Measurements from ENCODE around the gene TUBGCP3.

Gene TUBGCP3

DNA sequence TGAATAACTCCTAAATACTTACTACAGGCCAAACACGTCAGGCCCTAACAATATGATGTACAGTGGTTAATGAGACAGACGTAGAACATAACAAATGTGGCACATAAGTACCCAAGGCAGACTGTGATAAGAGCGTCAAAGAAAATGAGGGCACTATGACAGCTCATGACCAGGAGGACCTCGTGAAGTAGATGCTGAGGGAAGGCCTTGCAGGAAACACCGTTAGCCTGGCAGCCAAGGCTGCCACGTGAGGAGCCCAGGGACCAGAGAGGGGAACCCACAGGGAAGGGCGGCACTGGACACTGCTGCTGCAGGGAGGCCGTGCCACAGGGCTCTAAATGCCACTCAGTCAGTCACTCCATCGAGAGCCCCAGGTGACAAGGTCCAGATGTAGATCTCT, 5.7 kb downstream of the TUBGCP3 start:
- H3K4me2 ChIP-seq (ENCODE audit: low read length), result peak overlapping the region; percentile 87; the same call in 1 of the 2 replicates
- peaks cover 2% of the 10 kb centered on the region; the same call in 1 of the 2 replicates for H4K20me1 ChIP-seq (ENCODE audit: control insufficient read depth, insufficient read depth, low read depth, low read length)
- no peak overlapping the region for H3K4me3 ChIP-seq (ENCODE audit: low read length)
- peaks cover 44% of the 10 kb centered on the region for H3K36me3 ChIP-seq (ENCODE audit: control insufficient read depth, low read length)
- peaks cover 49% of the 10 kb centered on the region for H3K4me1 ChIP-seq (ENCODE audit: control insufficient read depth, low read length)
- no peaks in the 10 kb centered on the region for H3K27me3 ChIP-seq (ENCODE audit: control insufficient read depth, low read length)
- TF ChIP-seq, protein P1, sequence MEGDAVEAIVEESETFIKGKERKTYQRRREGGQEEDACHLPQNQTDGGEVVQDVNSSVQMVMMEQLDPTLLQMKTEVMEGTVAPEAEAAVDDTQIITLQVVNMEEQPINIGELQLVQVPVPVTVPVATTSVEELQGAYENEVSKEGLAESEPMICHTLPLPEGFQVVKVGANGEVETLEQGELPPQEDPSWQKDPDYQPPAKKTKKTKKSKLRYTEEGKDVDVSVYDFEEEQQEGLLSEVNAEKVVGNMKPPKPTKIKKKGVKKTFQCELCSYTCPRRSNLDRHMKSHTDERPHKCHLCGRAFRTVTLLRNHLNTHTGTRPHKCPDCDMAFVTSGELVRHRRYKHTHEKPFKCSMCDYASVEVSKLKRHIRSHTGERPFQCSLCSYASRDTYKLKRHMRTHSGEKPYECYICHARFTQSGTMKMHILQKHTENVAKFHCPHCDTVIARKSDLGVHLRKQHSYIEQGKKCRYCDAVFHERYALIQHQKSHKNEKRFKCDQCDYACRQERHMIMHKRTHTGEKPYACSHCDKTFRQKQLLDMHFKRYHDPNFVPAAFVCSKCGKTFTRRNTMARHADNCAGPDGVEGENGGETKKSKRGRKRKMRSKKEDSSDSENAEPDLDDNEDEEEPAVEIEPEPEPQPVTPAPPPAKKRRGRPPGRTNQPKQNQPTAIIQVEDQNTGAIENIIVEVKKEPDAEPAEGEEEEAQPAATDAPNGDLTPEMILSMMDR (IDR thresholded peaks at IDR 0.05; ENCODE audit: low read depth, low read length, poor library complexity, severe bottlenecking), result no peak
- no peak for TF ChIP-seq EZH2phosphoT487 (IDR thresholded peaks at IDR 0.05; ENCODE audit: borderline replicate concordance, low read length)
- peaks cover 98% of the 10 kb centered on the region for H3K79me2 ChIP-seq (ENCODE audit: control insufficient read depth, low read length)
- no peaks in the 10 kb centered on the region for H3K9me2 ChIP-seq (replicated peaks; ENCODE audit: control insufficient read depth, low read length)
- H3K9me3 ChIP-seq (ENCODE audit: control insufficient read depth, insufficient read depth, low read length), result no peaks in the 10 kb centered on the region
- H3F3A ChIP-seq (ENCODE audit: control insufficient read depth, insufficient read depth), result peaks cover 12% of the 10 kb centered on the region
- no peak overlapping the region; the same call in 1 of the 2 replicates for H3K27ac ChIP-seq (ENCODE audit: low read depth, low read length)

DNA sequence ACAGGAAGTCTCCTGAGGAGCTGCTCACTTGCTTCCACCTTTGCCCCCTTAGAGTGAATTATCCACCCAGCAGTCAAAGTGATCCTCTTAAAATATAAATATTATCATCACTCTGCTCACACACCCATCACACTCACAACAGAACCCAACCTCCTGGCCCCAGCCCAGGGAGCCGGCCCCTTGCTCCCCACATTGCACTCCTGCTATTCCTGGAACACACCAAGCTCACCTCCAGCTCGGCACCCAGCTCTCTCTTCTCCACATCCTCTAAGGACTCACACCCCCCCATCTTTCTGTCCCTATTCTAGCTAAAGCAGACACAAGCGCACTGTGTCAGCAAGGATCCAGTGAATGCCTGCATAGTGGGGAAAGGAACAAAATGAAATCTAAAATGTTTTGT, 7.0 kb downstream of the TUBGCP3 start:
- Histone ChIP-seq H3K9me3 (ENCODE audit: control insufficient read depth, insufficient read depth, low read length) (no peaks in the 10 kb centered on the region), H3K27ac (ENCODE audit: low read depth, low read length) (no peak overlapping the region), H3K4me3 (ENCODE audit: low read length) (no peak overlapping the region), H3F3A (ENCODE audit: control insufficient read depth, insufficient read depth) (peaks cover 12% of the 10 kb centered on the region), H3K36me3 (ENCODE audit: control insufficient read depth, low read length) (peaks cover 35% of the 10 kb centered on the region), H3K4me2 (ENCODE audit: low read length) (no peak overlapping the region), H3K9me2 (replicated peaks; ENCODE audit: control insufficient read depth, low read length) (no peaks in the 10 kb centered on the region), H4K20me1 (ENCODE audit: control insufficient read depth, insufficient read depth, low read depth, low read length) (peaks cover 10% of the 10 kb centered on the region; the same call in 1 of the 2 replicates), H3K27me3 (ENCODE audit: control insufficient read depth, low read length) (no peaks in the 10 kb centered on the region), H3K79me2 (ENCODE audit: control insufficient read depth, low read length) (peaks cover 98% of the 10 kb centered on the region), H3K4me1 (ENCODE audit: control insufficient read depth, low read length) (peaks cover 38% of the 10 kb centered on the region)
- TF ChIP-seq, protein P1 (IDR thresholded peaks at IDR 0.05; ENCODE audit: low read depth, low read length, poor library complexity, severe bottlenecking), result no peak
- no peak for TF ChIP-seq EZH2phosphoT487 (IDR thresholded peaks at IDR 0.05; ENCODE audit: borderline replicate concordance, low read length)

DNA sequence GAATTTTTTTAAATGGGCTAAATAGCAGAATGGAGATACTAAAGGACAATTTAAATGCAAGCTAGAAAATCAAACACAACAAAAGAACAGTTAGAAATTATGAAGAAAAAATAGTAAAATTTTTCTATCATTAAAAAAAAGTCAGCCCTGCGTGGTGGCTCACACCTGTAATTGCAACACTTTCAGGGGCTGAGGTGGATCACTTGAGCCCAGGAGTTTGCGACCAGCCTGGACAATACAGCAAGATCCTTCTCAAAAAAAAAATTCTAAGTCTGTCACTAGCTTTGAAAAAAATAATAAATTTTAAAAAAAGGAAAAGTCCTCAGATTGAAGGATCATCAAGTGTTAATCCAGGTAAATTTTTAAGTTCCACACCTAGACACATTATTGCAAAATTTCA, 7.7 kb downstream of the TUBGCP3 start:
- Histone ChIP-seq H3F3A (ENCODE audit: control insufficient read depth, insufficient read depth) (peaks cover 12% of the 10 kb centered on the region), H3K27me3 (ENCODE audit: control insufficient read depth, low read length) (no peaks in the 10 kb centered on the region), H3K36me3 (ENCODE audit: control insufficient read depth, low read length) (peaks cover 33% of the 10 kb centered on the region), H4K20me1 (ENCODE audit: control insufficient read depth, insufficient read depth, low read depth, low read length) (peaks cover 10% of the 10 kb centered on the region; the same call in 1 of the 2 replicates), H3K9me2 (replicated peaks; ENCODE audit: control insufficient read depth, low read length) (no peaks in the 10 kb centered on the region), H3K9me3 (ENCODE audit: control insufficient read depth, insufficient read depth, low read length) (no peaks in the 10 kb centered on the region), H3K79me2 (ENCODE audit: control insufficient read depth, low read length) (peaks cover 98% of the 10 kb centered on the region), H3K4me3 (ENCODE audit: low read length) (no peak overlapping the region), H3K4me1 (ENCODE audit: control insufficient read depth, low read length) (peaks cover 34% of the 10 kb centered on the region), H3K4me2 (ENCODE audit: low read length) (no peak overlapping the region), H3K27ac (ENCODE audit: low read depth, low read length) (no peak overlapping the region)
- TF ChIP-seq, protein P1 (IDR thresholded peaks at IDR 0.05; ENCODE audit: low read depth, low read length, poor library complexity, severe bottlenecking), result no peak
- no peak for TF ChIP-seq EZH2phosphoT487 (IDR thresholded peaks at IDR 0.05; ENCODE audit: borderline replicate concordance, low read length)

Data from DOHH2 (cell line).